OCI-LY7 (cell line): ENCODE data around the gene EIF5B. TPM values are rescaled to one million over a fixed set of nuclear protein-coding genes. Genes with fewer than 3 reads are reported as not detected.

Experiments
- Bru-seq: library from RNA; stranded (reverse); fragments of 400-500 nt; gene quantifications from one replicate; lab custom pipeline; 2021; lab: Mats Ljungman, UMichigan
- BruChase-seq, 2 experiments: library from RNA; stranded (reverse); fragments of 400-500 nt; gene quantifications; one replicate each; lab custom pipeline; 2021; lab: Mats Ljungman, UMichigan
- BruUV-seq: library from RNA; stranded (reverse); fragments of 400-500 nt; replicated peaks from 2 replicates; lab custom pipeline; 2021; lab: Mats Ljungman, UMichigan
- CTCF ChIA-PET: fragments of 300-600 bp; sonication (Branson Sonifier 250); formaldehyde crosslinking; loops from one replicate; lab custom pipeline; 2022; ENCODE audit warnings: antibody characterized with exemption; ENCODE audit not compliant: unreplicated experiment; lab: Charles Lee
- POLR2A ChIA-PET: fragments of 300-600 bp; sonication (Branson Sonifier 250); formaldehyde crosslinking; loops from one replicate; lab custom pipeline; 2022; ENCODE audit warnings: antibody characterized with exemption; lab: Charles Lee
- DNase-seq: peaks from one replicate; pipeline ENCODE4 v3.0.0-alpha.2; 2015; ENCODE audit warnings: low spot score
- H2AFZ ChIP-seq: fragments of 200-600 bp; sonication (generic), shearing (Covaris generic); 2 replicates; pipeline ENCODE4 v1.6.1; 2014; ENCODE audit warnings: mild to moderate bottlenecking, antibody characterized with exemption, low read length, moderate library complexity
- H3K27ac ChIP-seq: fragments of 200-600 bp; sonication (generic); 2 replicates; pipeline ENCODE4 v1.5.1; 2014; ENCODE audit warnings: mixed run types, low read depth, mild to moderate bottlenecking, moderate library complexity, low read length, inconsistent platforms; ENCODE audit not compliant: poor library complexity, severe bottlenecking
- H3K36me3 ChIP-seq: fragments of 200-600 bp; sonication (generic); 2 replicates; pipeline ENCODE4 v1.6.1; 2014; ENCODE audit warnings: mild to moderate bottlenecking, antibody characterized with exemption, low read length, moderate library complexity, mixed read lengths; ENCODE audit not compliant: insufficient read depth
- H3K4me1 ChIP-seq: fragments of 200-600 bp; sonication (generic); 2 replicates; pipeline ENCODE4 v1.5.1; 2014; ENCODE audit warnings: mild to moderate bottlenecking, low read length; ENCODE audit not compliant: insufficient read depth, poor library complexity, severe bottlenecking
- H3K4me2 ChIP-seq: fragments of 200-600 bp; sonication (generic); 2 replicates; pipeline ENCODE4 v1.6.1; 2014; ENCODE audit warnings: mild to moderate bottlenecking, low read length
- H3K4me3 ChIP-seq: fragments of 200-600 bp; sonication (generic); 2 replicates; pipeline ENCODE4 v1.5.1; 2014; ENCODE audit warnings: mild to moderate bottlenecking, low read depth, low read length; ENCODE audit not compliant: poor library complexity, severe bottlenecking
- H3K79me2 ChIP-seq: fragments of 200-600 bp; sonication (generic); 2 replicates; pipeline ENCODE4 v1.6.1; 2016; ENCODE audit warnings: low read depth, mild to moderate bottlenecking, low read length, moderate library complexity, mixed read lengths; ENCODE audit not compliant: insufficient read depth
- H3K9me2 ChIP-seq: fragments of 200-600 bp; sonication (generic); 2 replicates; pipeline ENCODE4 v1.6.1; 2016; ENCODE audit warnings: mild to moderate bottlenecking, low read length, mixed read lengths; ENCODE audit not compliant: insufficient read depth
- H3K9me3 ChIP-seq: fragments of 200-600 bp; sonication (generic); 2 replicates; pipeline ENCODE4 v1.6.1; 2014; ENCODE audit warnings: mild to moderate bottlenecking, mixed run types, low read length, mixed read lengths
- H4K20me1 ChIP-seq: fragments of 200-600 bp; sonication (generic); 2 replicates; pipeline ENCODE4 v1.6.1; 2014; ENCODE audit warnings: mild to moderate bottlenecking, antibody characterized with exemption, low read length, moderate library complexity, mixed read lengths; ENCODE audit not compliant: insufficient read depth
- EZH2phosphoT487 ChIP-seq: fragments of 200-600 bp; sonication (generic); IDR thresholded peaks from 2 replicates; pipeline ENCODE4 v1.6.1; 2018; ENCODE audit warnings: low read depth, borderline replicate concordance, mild to moderate bottlenecking, mixed run types, antibody characterized with exemption, low read length, moderate library complexity, mixed read lengths
- intact Hi-C: fragments of 100-400 bp; cut with micrococcal nuclease; formaldehyde crosslinking; loops from one replicate; pipeline ENCODE4 v1.10.0; 2022; ENCODE audit not compliant: unreplicated experiment
- long read RNA-seq: library from polyadenylated mRNA; stranded (forward); transcript quantifications from one replicate; pipeline ENCODE4 v2.0.0, GENCODE V29; 2022
- total RNA-seq, 2 experiments: library from RNA; depleted of rRNA in 1 of 2; stranded (reverse); fragments of >200 nt in 1 of 2; shearing (Covaris generic) in 1 of 2; gene quantifications; 2 replicates each; pipeline ENCODE4 v1.2.3, GENCODE V29; 2014 to 2022
- TF ChIP-seq, protein P1 (sequence below): fragments of 200-600 bp; sonication (generic); conservative IDR thresholded peaks from 2 replicates; pipeline ENCODE4 v1.5.1; 2014; ENCODE audit warnings: mild to moderate bottlenecking, antibody characterized with exemption, low read length, moderate library complexity, mixed read lengths

EIF5B gene, protein sequence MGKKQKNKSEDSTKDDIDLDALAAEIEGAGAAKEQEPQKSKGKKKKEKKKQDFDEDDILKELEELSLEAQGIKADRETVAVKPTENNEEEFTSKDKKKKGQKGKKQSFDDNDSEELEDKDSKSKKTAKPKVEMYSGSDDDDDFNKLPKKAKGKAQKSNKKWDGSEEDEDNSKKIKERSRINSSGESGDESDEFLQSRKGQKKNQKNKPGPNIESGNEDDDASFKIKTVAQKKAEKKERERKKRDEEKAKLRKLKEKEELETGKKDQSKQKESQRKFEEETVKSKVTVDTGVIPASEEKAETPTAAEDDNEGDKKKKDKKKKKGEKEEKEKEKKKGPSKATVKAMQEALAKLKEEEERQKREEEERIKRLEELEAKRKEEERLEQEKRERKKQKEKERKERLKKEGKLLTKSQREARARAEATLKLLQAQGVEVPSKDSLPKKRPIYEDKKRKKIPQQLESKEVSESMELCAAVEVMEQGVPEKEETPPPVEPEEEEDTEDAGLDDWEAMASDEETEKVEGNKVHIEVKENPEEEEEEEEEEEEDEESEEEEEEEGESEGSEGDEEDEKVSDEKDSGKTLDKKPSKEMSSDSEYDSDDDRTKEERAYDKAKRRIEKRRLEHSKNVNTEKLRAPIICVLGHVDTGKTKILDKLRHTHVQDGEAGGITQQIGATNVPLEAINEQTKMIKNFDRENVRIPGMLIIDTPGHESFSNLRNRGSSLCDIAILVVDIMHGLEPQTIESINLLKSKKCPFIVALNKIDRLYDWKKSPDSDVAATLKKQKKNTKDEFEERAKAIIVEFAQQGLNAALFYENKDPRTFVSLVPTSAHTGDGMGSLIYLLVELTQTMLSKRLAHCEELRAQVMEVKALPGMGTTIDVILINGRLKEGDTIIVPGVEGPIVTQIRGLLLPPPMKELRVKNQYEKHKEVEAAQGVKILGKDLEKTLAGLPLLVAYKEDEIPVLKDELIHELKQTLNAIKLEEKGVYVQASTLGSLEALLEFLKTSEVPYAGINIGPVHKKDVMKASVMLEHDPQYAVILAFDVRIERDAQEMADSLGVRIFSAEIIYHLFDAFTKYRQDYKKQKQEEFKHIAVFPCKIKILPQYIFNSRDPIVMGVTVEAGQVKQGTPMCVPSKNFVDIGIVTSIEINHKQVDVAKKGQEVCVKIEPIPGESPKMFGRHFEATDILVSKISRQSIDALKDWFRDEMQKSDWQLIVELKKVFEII
- 19.9 and 28.7 TPM in 2 replicates for total RNA-seq (2014; rRNA removed; shearing (Covaris generic))
- total RNA-seq (2022) = 53.1 and 54.8 TPM in 2 replicates
- Bru-seq, nascent RNA = percentile 93 among the genes with signal in this experiment
- percentile 96 among the genes with signal in this experiment for BruChase-seq, experiment 1, labeled RNA remaining after a 6-hour chase
- BruChase-seq, experiment 2, labeled RNA remaining after a 2-hour chase = percentile 93 among the genes with signal in this experiment
- long read RNA-seq, full-length matches to known transcripts = 47 of 123 reads
- long read RNA-seq, partial matches to known transcripts = 68 of 123 reads
- long read RNA-seq, other reads (novel, unspliced or antisense) = 8 of 123 reads

DNA sequence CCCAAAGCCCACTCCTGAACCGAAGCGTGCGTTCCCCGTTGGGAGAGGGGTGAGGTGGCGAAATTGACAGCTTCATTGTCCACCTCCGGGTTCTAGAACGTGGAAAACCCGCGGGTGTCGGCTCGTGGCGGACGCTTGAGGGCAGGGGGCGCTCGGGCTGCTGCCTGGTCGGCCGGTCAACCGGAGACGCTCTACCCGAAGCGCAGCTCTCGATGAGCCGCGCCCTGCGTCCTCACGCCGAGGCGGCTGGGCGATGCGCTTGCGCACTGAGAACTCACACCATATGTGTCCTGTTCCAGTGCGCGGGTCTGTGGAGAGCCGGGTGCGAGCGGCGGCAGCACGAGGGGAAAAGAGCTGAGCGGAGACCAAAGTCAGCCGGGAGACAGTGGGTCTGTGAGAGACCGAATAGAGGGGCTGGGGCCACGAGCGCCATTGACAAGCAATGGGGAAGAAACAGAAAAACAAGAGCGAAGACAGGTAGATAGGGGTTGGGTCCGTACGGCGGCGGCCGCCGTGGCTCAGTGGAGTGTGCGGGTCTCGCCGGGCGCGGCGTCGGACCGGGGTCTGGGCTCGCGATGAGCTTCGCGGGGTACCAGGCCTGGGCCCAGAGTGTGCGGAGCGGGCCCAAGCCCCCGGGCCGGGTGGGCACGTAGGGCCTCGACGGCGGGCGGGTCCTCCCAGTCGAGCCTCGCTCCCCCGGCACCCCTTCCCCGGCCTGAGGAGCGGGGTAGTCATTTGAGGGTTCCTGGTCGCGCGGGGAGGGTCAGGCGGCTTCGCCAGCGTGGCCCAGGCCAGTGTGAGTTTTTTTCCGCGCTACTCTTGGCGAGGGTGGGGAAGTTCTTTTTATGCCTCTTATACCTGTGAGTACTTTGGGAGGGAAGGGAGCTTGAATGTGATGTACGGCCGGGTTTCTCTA is at the start of gene EIF5B:
Gene EIF5B (plus strand): TSS at position 277 of the 916 bp plus-strand sequence. CDS start 166 bp downstream, at position 443.
- Histone ChIP-seq H3K36me3 (peaks cover 12% of the 10 kb centered on the region), H3K4me1 (peaks cover 33% of the 10 kb centered on the region), H3K4me3 (peak within 1 kb of the TSS; percentile 86), H3K9me2 (no peaks in the 10 kb centered on the region), H3K4me2 (peak within 1 kb of the TSS; percentile 91), H3K79me2 (peaks cover 78% of the 10 kb centered on the region), H3K9me3 (no peaks in the 10 kb centered on the region), H2AFZ (peak within 1 kb of the TSS; percentile 77; the same call in 1 of the 2 replicates), H3K27ac (peak within 1 kb of the TSS; percentile 83), H4K20me1 (peaks cover 27% of the 10 kb centered on the region)
- ChIA-PET POLR2A (interaction anchor here (0.7 to 3.5 kb wide), 6 partner anchors 10 to 189 kb away, joined by 3 to 19 read pairs (median 4); partner anchors contain the start of genes MITD1 and MRPL30), CTCF (no interaction called here)
- intact Hi-C loops = loop anchor here (1.0 to 2.0 kb wide), 4 partner anchors 153 to 909 kb away; partner anchors contain the start of genes LIPT1, REV1 and TSGA10
- TF ChIP-seq, protein P1, sequence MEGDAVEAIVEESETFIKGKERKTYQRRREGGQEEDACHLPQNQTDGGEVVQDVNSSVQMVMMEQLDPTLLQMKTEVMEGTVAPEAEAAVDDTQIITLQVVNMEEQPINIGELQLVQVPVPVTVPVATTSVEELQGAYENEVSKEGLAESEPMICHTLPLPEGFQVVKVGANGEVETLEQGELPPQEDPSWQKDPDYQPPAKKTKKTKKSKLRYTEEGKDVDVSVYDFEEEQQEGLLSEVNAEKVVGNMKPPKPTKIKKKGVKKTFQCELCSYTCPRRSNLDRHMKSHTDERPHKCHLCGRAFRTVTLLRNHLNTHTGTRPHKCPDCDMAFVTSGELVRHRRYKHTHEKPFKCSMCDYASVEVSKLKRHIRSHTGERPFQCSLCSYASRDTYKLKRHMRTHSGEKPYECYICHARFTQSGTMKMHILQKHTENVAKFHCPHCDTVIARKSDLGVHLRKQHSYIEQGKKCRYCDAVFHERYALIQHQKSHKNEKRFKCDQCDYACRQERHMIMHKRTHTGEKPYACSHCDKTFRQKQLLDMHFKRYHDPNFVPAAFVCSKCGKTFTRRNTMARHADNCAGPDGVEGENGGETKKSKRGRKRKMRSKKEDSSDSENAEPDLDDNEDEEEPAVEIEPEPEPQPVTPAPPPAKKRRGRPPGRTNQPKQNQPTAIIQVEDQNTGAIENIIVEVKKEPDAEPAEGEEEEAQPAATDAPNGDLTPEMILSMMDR = peak; percentile 87
- no peak for TF ChIP-seq EZH2phosphoT487
- no TSS peak for BruUV-seq
- peak; percentile 98 for DNase-seq

DNA sequence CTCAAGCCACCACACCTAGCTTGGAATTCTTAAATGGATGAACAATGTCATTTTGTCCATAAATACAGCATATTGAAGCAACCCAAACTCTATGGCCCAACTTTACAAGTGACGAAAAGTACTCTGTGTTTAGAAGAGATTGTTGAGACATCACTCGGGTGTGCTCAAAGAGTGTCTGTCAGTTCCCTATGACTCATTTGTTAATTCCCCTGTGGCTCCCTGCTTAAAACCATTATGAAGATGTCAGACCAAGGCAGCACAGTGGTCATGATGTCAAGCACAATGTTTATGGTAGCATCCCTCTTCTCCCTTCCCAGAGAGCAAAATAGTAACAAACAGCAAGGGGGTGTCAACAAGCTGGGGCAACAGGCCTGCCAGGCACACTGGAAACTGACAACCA is 39.2 kb upstream of the EIF5B start:
- H3K4me1 ChIP-seq = no peaks in the 10 kb centered on the region
- no peaks in the 10 kb centered on the region for H4K20me1 ChIP-seq
- POLR2A ChIA-PET = no interaction called here
- H2AFZ ChIP-seq = no peak overlapping the region
- H3K27ac ChIP-seq = no peak overlapping the region
- intact Hi-C loops = no loop called here
- H3K9me2 ChIP-seq = no peaks in the 10 kb centered on the region
- BruUV-seq = no TSS peak
- CTCF ChIA-PET = no interaction called here
- no peak overlapping the region for H3K4me3 ChIP-seq
- H3K9me3 ChIP-seq = no peaks in the 10 kb centered on the region
- TF ChIP-seq, protein P1 = no peak
- TF ChIP-seq EZH2phosphoT487 = no peak
- no peak for DNase-seq
- H3K36me3 ChIP-seq = no peaks in the 10 kb centered on the region
- no peak overlapping the region for H3K4me2 ChIP-seq
- no peaks in the 10 kb centered on the region for H3K79me2 ChIP-seq
